Aorta (tissue), 5 donors: ENCODE measurements around the gene VOPP1. TPM values are rescaled to one million over a fixed set of nuclear protein-coding genes. Genes with fewer than 3 reads are reported as not detected.

Experiments
- ATAC-seq: fragments of 200-7000 bp; cut with Tn5 transposase; one replicate; pipeline ENCODE4 v1.9.1; 2022; ENCODE audit warnings: moderate library complexity; ENCODE audit not compliant: low FRiP score
- DNase-seq, 2 donors: peaks; one replicate each; pipeline ENCODE4 v3.0.0-alpha.2; 2020
- H3K27ac ChIP-seq, 2 donors: one replicate each; pipeline ENCODE4 v1.5.1; 2013; ENCODE audit warnings: low read length in 2 of 2, mild to moderate bottlenecking in 2 of 2, moderate library complexity in 2 of 2, control low read depth in 1 of 2, inconsistent platforms in 1 of 2, low read depth in 1 of 2
- H3K27me3 ChIP-seq, 2 donors: one replicate each; pipeline ENCODE4 v1.6.1; 2013; ENCODE audit warnings: control low read depth in 1 of 2, low read length in 1 of 2, mild to moderate bottlenecking in 1 of 2, moderate library complexity in 1 of 2; ENCODE audit not compliant: insufficient read depth in 2 of 2, control insufficient read depth in 1 of 2
- H3K36me3 ChIP-seq, 2 donors: one replicate each; pipeline ENCODE4 v1.6.1; 2013; ENCODE audit warnings: control low read depth in 1 of 2, low read length in 1 of 2, mild to moderate bottlenecking in 1 of 2; ENCODE audit not compliant: insufficient read depth in 2 of 2, control insufficient read depth in 1 of 2
- H3K4me1 ChIP-seq, 2 donors: one replicate each; pipeline ENCODE4 v1.6.1; 2013; ENCODE audit warnings: low read length in 2 of 2, control low read depth in 1 of 2, mild to moderate bottlenecking in 1 of 2, moderate library complexity in 1 of 2; ENCODE audit not compliant: insufficient read depth in 2 of 2, control insufficient read depth in 1 of 2
- H3K4me3 ChIP-seq, 2 donors: one replicate each; pipeline ENCODE4 v1.5.1; 2013; ENCODE audit warnings: low read length in 2 of 2, control low read depth in 1 of 2, mild to moderate bottlenecking in 1 of 2
- H3K9me3 ChIP-seq: one replicate; pipeline ENCODE4 v1.6.1; 2013; ENCODE audit warnings: mild to moderate bottlenecking, low read length; ENCODE audit not compliant: control insufficient read depth
- WGBS, 2 donors: extraction: QIAGEN DNeasy Blood & Tissue Kit; methylation state at CpG; one replicate each; pipeline ENCODE4 v1.1.7; 2013; 5-methylcytosine and 5-hydroxymethylcytosine counted together
- intact Hi-C, 2 donors: fragments of 100-400 bp; cut with DNase I; formaldehyde crosslinking; loops; one replicate each; pipeline versions ENCODE4 v1.14.2 to v1.15.0; 2022
- polyA plus RNA-seq, 2 donors: library from polyadenylated mRNA; stranded (reverse); fragments of 200-250 nt; gene quantifications; one replicate each; pipeline ENCODE4 v1.2.3, GENCODE V29; 2013
- total RNA-seq, 2 donors: library from RNA; stranded (reverse); fragmentation: NEBNext Ultra II Directional; extraction: Animal tissue kit (Norgen Biotek cat#: 25700); gene quantifications; one replicate each; pipeline ENCODE4 v1.2.1, GENCODE V29; 2021
- donor health status: healthy with polysubstance abuse.
- donor health status: Bipolar disorder and iron deficiency.
- donor health status: DM: no; HTN: no; CAD: no.
- donor health status: DM: no; HTN: no; CAD: no.
- donor health status: DM: yes; HTN: yes; CAD: no.

VOPP1 gene
- total and polyA plus RNA-seq, 4 donors = 36.3 to 82.9 (median 68.5) TPM

DNA sequence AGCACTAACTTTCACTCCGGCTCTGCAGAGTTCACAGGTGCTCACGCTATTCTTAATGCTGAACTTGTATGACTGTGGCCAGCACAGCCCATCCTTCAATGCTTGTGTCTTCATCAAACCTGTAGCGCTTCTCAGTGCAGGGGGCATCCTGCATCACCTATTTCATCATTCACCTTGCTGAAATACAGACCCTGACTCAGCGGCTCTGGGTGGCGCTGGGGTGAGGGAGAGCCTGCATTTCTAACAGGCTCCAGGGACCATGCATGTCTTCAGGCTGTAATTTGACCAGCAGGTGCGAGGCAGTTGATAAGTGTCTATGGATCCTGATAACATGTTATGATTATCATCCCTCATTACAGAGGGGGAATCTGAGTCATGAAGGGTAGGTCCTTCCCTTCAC, 89.3 kb downstream of the VOPP1 start:
- no peak overlapping the region for H3K27ac ChIP-seq
- no peaks in the 10 kb centered on the region for H3K27me3 ChIP-seq
- H3K9me3 ChIP-seq = no peaks in the 10 kb centered on the region
- no peak overlapping the region for H3K4me3 ChIP-seq
- DNase-seq (no peak), ATAC-seq (no peak)
- intact Hi-C loops = no loop called here
- peaks cover 0 to 2% of the 10 kb centered on the region in 2 donors for H3K36me3 ChIP-seq
- no peaks in the 10 kb centered on the region for H3K4me1 ChIP-seq
- WGBS, 2 donors = 95% methylated on average over 6 of the region's 6 CpGs

DNA sequence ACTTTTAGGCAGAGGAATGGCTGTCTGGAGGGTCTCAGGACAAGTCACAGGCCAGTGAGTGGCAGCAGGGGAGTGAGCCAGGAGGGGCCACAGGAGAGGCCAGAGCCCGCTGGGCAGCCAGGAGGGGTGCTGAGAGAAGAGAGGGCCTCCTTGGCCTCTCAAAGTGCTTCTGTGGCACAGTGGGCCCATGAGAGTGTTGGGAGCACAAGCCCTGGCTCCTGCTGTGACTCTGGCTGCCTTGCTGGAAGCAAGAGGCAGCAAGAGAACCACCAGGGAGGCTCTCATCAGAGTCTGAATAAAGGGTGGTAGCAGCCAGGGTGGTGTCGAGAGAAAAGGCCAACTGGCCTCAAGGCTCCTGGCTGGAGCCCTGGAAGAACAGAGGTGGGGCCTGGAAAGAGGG, 91.1 kb downstream of the VOPP1 start:
- Histone ChIP-seq H3K9me3 (no peaks in the 10 kb centered on the region), H3K36me3 (peaks cover 0 to 4% of the 10 kb centered on the region in 2 donors), H3K27ac (no peak overlapping the region), H3K4me3 (no peak overlapping the region), H3K27me3 (no peaks in the 10 kb centered on the region), H3K4me1 (no peaks in the 10 kb centered on the region)
- whole genome bisulfite sequencing, 2 donors = 73 to 82% methylated on average over 2 of the region's 2 CpGs
- intact Hi-C loops = no loop called here
- ATAC-seq = no peak
- DNase-seq = no peak

DNA sequence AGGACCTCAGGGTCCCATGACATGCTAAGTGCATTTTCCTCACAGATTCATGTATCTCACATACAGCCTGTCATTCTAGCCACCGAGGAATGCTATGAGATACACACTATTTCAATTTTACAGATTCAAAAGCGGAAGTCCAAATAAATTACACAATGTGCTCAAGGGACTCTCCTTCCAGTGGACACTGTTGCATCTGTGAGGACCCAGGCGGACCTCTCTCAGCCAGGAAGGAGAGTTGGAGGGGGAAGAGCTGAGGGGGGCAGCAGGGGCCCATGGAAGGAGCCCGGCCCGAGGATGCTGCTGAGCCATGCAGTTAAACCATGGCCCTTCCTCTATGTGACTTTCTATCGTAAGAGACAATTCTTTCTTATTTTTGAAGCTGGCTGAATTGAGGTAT, 93.6 kb downstream of the VOPP1 start:
- H3K36me3 ChIP-seq = peaks cover 0 to 5% of the 10 kb centered on the region in 2 donors
- no peak for ATAC-seq
- no peak overlapping the region for H3K27ac ChIP-seq
- WGBS, 2 donors = 77 to 79% methylated on average over 6 of the region's 6 CpGs
- no peaks in the 10 kb centered on the region for H3K27me3 ChIP-seq
- DNase-seq = no peak
- H3K4me1 ChIP-seq = no peaks in the 10 kb centered on the region
- intact Hi-C loops = no loop called here
- H3K9me3 ChIP-seq = no peaks in the 10 kb centered on the region
- H3K4me3 ChIP-seq = no peak overlapping the region

DNA sequence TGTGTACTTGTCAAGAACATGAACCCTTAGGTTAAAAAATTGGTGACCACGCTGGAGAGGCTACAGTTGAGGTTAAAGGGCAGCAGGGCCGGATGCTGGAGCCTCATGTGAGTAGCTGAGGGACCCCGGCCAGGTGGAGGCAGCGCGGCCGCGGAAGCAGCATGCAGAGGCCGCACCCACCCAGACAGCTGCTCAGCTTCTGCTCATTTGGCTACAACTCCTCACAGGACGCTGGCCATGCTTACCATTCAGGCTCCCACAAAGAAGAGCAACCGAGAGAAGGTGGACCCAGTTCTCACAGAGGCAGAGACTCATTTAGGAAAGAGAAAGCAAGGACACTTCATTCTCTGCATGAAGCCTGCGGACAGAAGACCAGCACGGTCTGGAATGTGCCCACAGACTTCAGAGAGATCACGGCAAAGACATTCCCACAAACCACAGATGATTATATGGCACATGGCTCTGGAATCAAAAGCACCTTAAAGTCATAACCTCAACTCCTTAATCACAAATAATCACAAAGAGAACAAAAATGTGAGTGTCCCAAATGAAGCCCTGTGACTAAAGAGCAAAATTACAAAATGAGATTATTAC, 94.4 kb downstream of the VOPP1 start:
- ATAC-seq (no peak), DNase-seq (peak in 1 of 2 donors; percentile 5)
- H3K9me3 ChIP-seq = no peaks in the 10 kb centered on the region
- WGBS, 2 donors = 84 to 89% methylated on average over 13 of the region's 13 CpGs
- H3K36me3 ChIP-seq = peaks cover 0 to 5% of the 10 kb centered on the region in 2 donors
- no peaks in the 10 kb centered on the region for H3K4me1 ChIP-seq
- intact Hi-C loops = no loop called here
- no peak overlapping the region for H3K4me3 ChIP-seq
- no peak overlapping the region for H3K27ac ChIP-seq
- no peaks in the 10 kb centered on the region for H3K27me3 ChIP-seq

DNA sequence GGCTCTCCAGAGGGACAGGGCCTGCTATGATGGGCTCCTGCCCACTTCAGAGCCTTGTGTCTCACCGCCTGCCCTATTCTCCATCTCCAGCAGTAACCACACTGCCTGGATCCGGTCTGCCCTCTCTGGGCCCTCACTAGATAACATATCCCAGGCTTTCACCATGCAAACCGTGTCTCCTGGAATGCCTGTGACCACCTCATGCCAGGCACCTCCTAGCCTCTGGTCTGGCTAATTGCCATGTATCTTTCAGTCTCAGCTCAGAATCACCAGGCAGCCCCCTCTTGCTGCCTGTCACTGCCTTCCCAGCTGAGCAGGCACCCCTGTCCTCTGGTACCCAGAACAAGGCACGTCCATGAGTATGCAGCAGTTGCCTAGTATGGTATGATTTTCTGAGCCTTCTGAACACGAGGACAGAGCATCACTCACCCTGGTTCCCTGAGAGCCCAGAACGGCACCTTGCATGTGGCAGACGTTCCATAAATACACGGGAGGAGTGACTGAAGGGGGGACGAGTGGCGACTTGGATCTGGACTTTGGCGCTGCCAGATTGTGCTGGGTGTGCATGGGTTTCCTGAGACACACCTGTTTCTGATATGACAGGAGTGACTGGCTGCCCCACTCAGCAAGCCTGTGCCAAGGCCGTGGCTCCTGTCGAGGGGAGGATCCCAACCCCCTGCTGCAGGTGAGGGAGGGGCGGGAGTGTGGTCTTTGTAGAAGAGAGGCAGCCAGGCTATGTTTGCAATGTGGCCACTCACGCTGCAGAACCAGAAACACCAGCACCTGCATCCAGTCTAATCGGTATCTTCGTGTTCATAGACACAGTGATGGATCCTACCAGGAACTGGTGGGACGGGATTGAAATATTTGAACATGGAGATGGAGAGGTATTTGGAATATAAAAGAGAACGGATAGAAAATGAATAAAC, 95.2 kb downstream of the VOPP1 start:
- intact Hi-C loops = no loop called here
- DNase-seq (no peak), ATAC-seq (no peak)
- Histone ChIP-seq H3K36me3 (peaks cover 0 to 5% of the 10 kb centered on the region in 2 donors), H3K27ac (no peak overlapping the region), H3K4me1 (no peaks in the 10 kb centered on the region), H3K9me3 (no peaks in the 10 kb centered on the region), H3K27me3 (no peaks in the 10 kb centered on the region), H3K4me3 (no peak overlapping the region)
- 91 to 92% methylated on average over 19 of the region's 19 CpGs for WGBS, 2 donors

DNA sequence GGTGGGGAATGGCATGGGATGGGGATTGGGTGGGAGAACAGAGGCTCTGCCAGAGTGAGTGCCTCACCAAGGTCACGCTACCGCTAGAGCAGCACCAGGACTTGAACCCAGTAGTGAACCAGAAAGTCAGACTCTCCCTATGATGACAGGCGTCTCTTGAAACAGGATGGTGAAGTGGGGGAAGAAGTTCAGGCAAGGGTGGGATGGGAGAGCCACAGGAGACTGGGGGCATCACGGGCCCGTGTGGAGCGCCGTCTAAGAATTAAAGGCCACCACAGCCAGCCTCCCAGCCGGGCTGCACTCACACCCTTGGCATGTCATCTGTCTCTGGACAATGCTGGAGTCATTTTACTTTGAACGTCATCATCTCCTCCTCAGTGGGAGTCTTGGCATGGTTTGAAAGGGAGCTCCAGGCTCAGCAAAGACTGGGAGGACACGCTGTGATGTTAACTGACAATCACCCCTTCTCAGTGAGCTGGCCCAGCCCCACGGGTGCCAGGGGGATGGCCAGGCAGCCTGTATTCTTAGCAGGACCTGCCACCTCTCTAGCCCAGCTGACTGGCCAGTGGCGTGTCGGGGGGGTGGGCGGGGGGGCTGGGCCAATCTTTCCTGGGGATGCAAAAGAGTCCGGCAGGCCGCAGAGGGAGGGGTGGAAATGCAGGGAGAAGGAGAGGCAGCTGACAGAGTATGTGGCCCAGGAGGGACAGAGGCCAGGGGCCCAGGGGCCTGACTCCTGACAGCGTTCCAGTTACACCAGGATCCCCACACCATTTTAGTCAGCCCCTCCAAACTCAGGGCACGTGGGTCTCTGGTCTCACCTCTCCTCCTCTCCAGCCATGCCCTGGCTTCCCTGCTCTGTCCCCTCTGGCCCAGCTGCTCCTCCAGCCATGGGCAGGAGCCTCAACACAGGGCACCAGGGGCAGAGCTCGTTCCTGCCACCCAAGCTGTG, 96.2 kb downstream of the VOPP1 start:
- ATAC-seq (no peak), DNase-seq (peak in 1 of 2 donors; percentile 30)
- WGBS, 2 donors = 88% methylated on average over 17 to 19 of the region's 19 CpGs
- H3K4me1 ChIP-seq = no peaks in the 10 kb centered on the region
- peaks cover 0 to 5% of the 10 kb centered on the region in 2 donors for H3K36me3 ChIP-seq
- H3K27me3 ChIP-seq = no peaks in the 10 kb centered on the region
- intact Hi-C loops = no loop called here
- no peak overlapping the region for H3K4me3 ChIP-seq
- H3K9me3 ChIP-seq = no peaks in the 10 kb centered on the region
- no peak overlapping the region for H3K27ac ChIP-seq

DNA sequence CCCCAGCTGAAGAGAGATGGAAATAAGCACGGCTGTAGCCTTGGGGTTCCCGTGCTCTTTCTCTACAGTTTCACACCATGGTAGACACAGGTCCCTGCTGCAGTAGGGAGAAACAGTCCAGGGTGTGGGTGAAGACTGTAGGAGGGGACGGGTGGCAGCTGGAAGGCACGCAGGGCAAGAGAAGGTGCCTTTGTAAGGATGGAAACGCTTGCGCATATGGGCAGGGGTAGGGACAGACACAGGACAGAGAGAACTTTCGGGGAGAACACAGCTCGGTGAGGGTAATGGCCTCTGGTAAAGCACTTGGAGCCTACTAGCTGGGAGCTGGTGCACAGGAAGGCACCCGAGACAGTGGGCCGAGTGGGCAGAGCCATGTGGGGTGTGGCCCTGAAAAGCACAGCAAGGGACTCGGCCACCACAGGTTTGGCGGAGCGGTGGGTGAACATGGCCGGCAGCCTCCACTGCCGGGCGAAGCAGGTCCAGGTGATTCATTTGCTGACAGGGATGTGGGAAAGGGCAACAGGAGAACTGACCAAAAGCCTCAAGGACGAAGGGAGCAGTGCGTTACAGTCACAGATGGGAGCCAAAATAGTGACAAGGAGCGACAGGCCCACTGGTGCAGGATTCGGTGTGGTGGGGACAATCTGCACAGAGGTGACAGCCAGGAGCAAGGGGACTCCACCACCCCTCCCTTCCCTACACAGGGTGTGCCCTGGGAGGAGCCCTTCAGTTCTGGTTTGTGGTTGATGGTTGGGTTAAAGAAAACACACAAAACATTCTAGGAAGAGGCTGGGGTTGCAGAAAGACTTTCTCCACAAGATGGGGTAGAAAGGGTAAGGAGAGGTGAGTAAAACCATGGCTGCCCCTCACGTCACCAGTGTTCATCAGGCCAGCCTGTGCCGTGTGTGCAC, 97.1 kb downstream of the VOPP1 start:
- Histone ChIP-seq H3K27me3 (no peaks in the 10 kb centered on the region), H3K4me1 (no peaks in the 10 kb centered on the region), H3K27ac (no peak overlapping the region), H3K4me3 (no peak overlapping the region), H3K9me3 (no peaks in the 10 kb centered on the region), H3K36me3 (peaks cover 0 to 5% of the 10 kb centered on the region in 2 donors)
- intact Hi-C loops = no loop called here
- ATAC-seq (no peak), DNase-seq (peak in 1 of 2 donors; percentile 27)
- 89 to 91% methylated on average over 22 of the region's 22 CpGs for WGBS, 2 donors

DNA sequence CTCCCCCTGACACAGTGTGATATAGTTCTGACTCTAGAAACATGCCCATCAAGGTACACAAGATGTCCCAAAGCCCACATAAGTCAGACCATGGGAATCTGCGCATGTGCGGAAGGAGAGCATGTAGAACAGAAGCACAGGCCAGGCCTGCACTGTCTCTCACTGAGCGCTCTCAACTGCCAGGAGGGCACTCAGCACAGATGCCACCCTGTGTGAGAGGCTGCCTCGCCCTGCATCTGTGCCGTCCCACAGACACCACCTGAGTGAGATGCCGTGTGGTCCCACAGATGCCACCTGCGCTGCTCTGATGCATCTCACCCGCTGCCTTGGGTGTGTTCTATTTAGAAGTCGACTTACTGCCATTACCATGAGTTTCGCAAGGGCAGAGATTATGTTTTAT, 98.4 kb downstream of the VOPP1 start:
- Histone ChIP-seq H3K4me1 (no peaks in the 10 kb centered on the region), H3K4me3 (no peak overlapping the region), H3K9me3 (no peaks in the 10 kb centered on the region), H3K27me3 (no peaks in the 10 kb centered on the region), H3K27ac (no peak overlapping the region), H3K36me3 (peaks cover 0 to 7% of the 10 kb centered on the region in 2 donors)
- DNase-seq (no peak), ATAC-seq (no peak)
- 95 to 97% methylated on average over 10 of the region's 10 CpGs for WGBS, 2 donors
- intact Hi-C loops = no loop called here
